Bronchus fibroblast of lung (primary cell): ENCODE results near the gene CLCNKB. TPM values are rescaled to one million over a fixed set of nuclear protein-coding genes. Genes with fewer than 3 reads are reported as not detected.

ENCODE experiments used
- total RNA-seq: library from RNA; depleted of rRNA; stranded (reverse); fragments of >200 nt; gene quantifications from 2 replicates; pipeline ENCODE4 v1.2.3, GENCODE V29; 2015

Gene CLCNKB
- under 0.01 TPM in 1 of 2 replicates, not detected in the other for total RNA-seq

GRCh38 chr1:16043521-16043920 lies at the start of gene CLCNKB:
Gene CLCNKB, plus strand, starts transcription at chr1:16043782. Its CDS starts 711 bp downstream, at chr1:16044493.

GRCh38 chr1:16017461-16018303 lies 25.9 kb upstream of the CLCNKB start, which contains the start of gene HSPB7:
Gene HSPB7, minus strand, starts transcription at chr1:16018043. Its CDS starts 80 bp downstream, at chr1:16017963.

DNA sequence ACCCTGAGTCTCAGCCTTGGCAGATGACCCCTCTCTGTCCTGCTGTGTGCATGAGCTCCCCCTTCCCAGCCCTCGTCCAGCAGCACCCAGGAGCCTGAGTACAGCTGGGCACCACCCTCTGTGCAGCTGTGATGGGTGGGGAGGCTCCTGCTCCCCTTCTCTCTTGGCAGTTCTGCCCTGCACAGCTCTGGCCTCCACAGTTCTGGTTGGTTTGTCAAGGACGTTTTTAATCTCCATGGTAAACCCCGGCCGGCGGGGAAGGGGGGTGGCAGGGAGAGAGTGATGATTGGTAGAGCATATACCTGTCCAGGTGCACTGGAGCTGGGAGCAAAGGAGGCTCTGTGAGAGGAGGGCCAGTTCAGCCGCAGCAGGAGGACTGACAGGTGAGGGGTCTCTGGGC lies 21.9 kb upstream of the CLCNKB start, which contains the start of gene CLCNKA:
CLCNKA (plus strand) TSS at position 356 of the 400 bp plus-strand sequence. CDS start 584 bp downstream, outside the sequence.

DNA sequence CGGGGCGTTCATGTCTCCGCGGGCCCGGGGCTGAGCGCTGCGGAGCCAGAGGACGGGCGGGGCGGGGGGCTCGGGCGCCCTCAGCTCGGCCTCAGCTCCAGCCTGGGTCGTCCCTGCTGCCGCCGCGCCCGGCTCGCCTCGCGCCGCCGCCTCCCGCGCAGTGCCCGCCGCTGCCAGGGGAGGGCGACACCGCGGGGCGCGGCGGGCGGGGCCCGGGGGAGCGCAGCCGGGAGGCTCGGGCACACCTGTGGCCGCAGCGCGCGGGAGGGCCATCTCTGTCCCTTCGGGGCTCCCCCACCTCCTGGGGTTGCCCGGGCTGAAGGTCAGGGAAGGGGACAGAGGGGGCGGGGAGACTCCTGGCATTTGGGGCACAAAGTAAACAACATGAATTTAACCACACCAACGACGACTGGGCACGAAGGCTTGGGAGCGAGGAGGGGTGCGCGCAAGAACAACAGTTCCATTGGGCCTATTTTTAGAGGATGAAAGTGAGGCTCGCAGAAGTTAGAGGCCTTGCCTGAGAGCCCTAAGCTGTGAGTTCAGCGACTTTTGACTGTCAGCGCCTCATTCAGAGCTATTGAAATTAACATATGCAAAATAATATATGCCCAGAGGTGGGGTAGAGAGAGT lies 30.0 kb downstream of the CLCNKB start, which contains the start of gene FAM131C:
FAM131C (minus strand) TSS at position 162 of the 630 bp plus-strand sequence. CDS start 209 bp downstream, outside the sequence.

Other genes with a start within 250 kb of the CLCNKB start
- gene UQCRHL, start 236.1 kb upstream of the CLCNKB start, total RNA-seq, result 0.89 and 1.2 TPM in 2 replicates
- gene SPEN, start 196.1 kb upstream of the CLCNKB start, total RNA-seq, result 4.5 and 4.7 TPM in 2 replicates
- gene ZBTB17, start 67.7 kb upstream of the CLCNKB start, total RNA-seq, result 21.9 and 22.9 TPM in 2 replicates
- gene SRARP, start 39.5 kb upstream of the CLCNKB start, total RNA-seq, result not detected in 2 replicates
- 0.84 and 0.89 TPM in 2 replicates for gene HSPB7, start 25.7 kb upstream of the CLCNKB start, total RNA-seq
- gene CLCNKA, start 21.7 kb upstream of the CLCNKB start, total RNA-seq, result not detected in 2 replicates
- 0.17 and 0.45 TPM in 2 replicates for gene FAM131C, start 29.9 kb downstream of the CLCNKB start, total RNA-seq
- gene EPHA2, start 112.3 kb downstream of the CLCNKB start, total RNA-seq, result 27.9 and 29.8 TPM in 2 replicates
- gene ARHGEF19, start 168.9 kb downstream of the CLCNKB start, total RNA-seq, result 11.6 and 11.9 TPM in 2 replicates
- gene CPLANE2, start 193.4 kb downstream of the CLCNKB start, total RNA-seq, result 16.6 and 31.6 TPM in 2 replicates